ENCODE data around the gene SMIM24. TPM values are rescaled to one million over a fixed set of nuclear protein-coding genes. Genes with fewer than 3 reads are reported as not detected.
"Not testable (repeated sequence)": the region's sequence is repeated elsewhere in the genome, so short reads cannot be mapped to it uniquely, and the experiment has no call there.

The SMIM24 gene
- total RNA-seq, result under 1 TPM in 1 of 2 donors, not detected in 1; 0.15 TPM
- polyA plus RNA-seq, result under 1 TPM; 0.10 to 0.22 TPM
- long read RNA-seq, donor 1, result 0 reads
- long read RNA-seq, donor 2, result 0 reads
- long read RNA-seq, donor 3, partial matches to known transcripts, result 0 of 2 reads
- long read RNA-seq, donor 3, other reads (novel, unspliced or antisense), result 0 of 2 reads
- long read RNA-seq, donor 4, result 0 reads
- long read RNA-seq, donor 5, partial matches to known transcripts, result 0 of 3 reads
- long read RNA-seq, donor 5, other reads (novel, unspliced or antisense), result 0 of 3 reads

DNA sequence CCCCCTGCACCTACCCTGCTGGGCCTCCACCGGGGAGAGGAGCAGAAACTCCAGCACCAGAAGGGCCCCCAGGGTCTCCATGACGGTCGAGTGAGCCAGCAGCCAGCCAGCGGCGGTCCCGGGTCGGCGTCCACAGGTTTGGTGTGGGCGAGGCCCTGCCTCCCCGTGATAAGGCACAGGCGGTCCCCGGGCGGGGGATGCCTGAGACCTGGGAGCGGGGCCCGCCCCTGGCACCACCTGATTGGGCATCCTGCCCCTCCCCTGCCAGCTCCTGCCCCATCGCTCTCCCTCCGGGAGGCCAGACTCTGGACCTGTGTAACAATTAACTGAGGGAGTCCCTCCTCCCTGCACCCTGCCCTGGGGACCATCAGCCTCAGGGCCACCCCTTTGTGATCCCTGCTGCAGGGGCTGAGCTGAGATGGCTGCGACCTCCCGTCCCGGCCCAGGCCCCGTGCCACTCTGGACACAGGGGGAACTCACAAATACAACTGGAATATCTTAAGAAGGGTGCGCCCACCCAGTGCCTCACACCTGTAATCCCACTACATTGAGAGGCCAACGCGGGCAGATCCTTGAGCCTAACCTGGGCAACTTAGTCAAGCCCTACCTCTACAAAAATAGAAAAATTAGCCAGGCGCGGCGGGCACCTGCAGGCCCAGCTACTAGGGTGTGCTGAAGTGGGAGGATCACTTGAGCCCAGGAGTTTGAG, at the start of gene SMIM24:
Gene SMIM24 (minus strand): TSS at position 143 of the 709 bp plus-strand sequence. CDS start 62 bp downstream, at position 81.
- no peaks in the 10 kb centered on the region for H3K36me3 ChIP-seq (ENCODE audit: control insufficient read depth in 4 of 4, insufficient read depth in 4 of 4, low read length in 4 of 4)
- peaks cover 0 to 3% (median 0%) of the 10 kb centered on the region in 5 donors for H3K4me1 ChIP-seq (ENCODE audit: control insufficient read depth in 5 of 5, insufficient read depth in 5 of 5, low read length in 5 of 5)
- no peak for ATAC-seq (ENCODE audit: insufficient read depth, low FRiP score)
- peaks cover 0 to 17% (median 13%) of the 10 kb centered on the region in 3 donors for H3K27me3 ChIP-seq (ENCODE audit: control insufficient read depth in 3 of 3, insufficient read depth in 3 of 3, low read length in 2 of 3)
- no peak within 1 kb of the TSS for H3K4me3 ChIP-seq
- no peak within 1 kb of the TSS for H3K9ac ChIP-seq (ENCODE audit: insufficient read depth in 1 of 2, low read length in 2 of 2)
- TF ChIP-seq, protein P1, sequence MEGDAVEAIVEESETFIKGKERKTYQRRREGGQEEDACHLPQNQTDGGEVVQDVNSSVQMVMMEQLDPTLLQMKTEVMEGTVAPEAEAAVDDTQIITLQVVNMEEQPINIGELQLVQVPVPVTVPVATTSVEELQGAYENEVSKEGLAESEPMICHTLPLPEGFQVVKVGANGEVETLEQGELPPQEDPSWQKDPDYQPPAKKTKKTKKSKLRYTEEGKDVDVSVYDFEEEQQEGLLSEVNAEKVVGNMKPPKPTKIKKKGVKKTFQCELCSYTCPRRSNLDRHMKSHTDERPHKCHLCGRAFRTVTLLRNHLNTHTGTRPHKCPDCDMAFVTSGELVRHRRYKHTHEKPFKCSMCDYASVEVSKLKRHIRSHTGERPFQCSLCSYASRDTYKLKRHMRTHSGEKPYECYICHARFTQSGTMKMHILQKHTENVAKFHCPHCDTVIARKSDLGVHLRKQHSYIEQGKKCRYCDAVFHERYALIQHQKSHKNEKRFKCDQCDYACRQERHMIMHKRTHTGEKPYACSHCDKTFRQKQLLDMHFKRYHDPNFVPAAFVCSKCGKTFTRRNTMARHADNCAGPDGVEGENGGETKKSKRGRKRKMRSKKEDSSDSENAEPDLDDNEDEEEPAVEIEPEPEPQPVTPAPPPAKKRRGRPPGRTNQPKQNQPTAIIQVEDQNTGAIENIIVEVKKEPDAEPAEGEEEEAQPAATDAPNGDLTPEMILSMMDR (IDR thresholded peaks at IDR 0.05; ENCODE audit: control extremely low read depth, extremely low read depth), result no peak
- DNase-seq, result no peak
- no peak within 1 kb of the TSS for H3K27ac ChIP-seq (ENCODE audit: low read depth in 1 of 2, low read length in 1 of 2)
- no peaks in the 10 kb centered on the region for H3K9me3 ChIP-seq (ENCODE audit: control insufficient read depth in 4 of 4, insufficient read depth in 3 of 4, low read length in 3 of 4)
- WGBS, 2 donors, result 45 to 65% methylated on average over 24 to 27 of the region's 27 CpGs

DNA sequence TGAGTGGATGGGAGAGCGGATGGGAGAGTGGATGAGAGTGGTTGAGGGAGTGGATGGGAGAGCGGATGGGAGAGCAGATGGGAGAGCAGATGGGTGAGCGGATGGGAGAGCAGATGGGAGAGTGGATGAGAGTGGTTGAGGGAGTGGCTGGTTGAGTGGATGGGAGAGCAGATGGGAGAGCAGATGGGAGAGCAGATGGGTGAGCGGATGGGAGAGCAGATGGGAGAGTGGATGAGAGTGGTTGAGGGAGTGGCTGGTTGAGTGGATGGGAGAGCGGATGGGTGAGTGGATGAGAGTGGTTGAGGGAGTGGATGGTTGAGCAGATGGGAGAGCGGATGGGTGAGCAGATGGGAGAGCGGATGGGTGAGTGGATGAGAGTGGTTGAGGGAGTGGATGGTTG, 49.0 kb upstream of the SMIM24 start:
- H3K27ac ChIP-seq (ENCODE audit: low read depth in 1 of 2, low read length in 1 of 2); H3K4me1 ChIP-seq (ENCODE audit: control insufficient read depth in 5 of 5, insufficient read depth in 5 of 5, low read length in 5 of 5); H3K4me3 ChIP-seq; DNase-seq; ATAC-seq (ENCODE audit: insufficient read depth, low FRiP score); H3K9ac ChIP-seq (ENCODE audit: insufficient read depth in 1 of 2, low read length in 2 of 2); H3K27me3 ChIP-seq (ENCODE audit: control insufficient read depth in 3 of 3, insufficient read depth in 3 of 3, low read length in 2 of 3); H3K9me3 ChIP-seq (ENCODE audit: control insufficient read depth in 4 of 4, insufficient read depth in 3 of 4, low read length in 3 of 4): not testable (repeated sequence)
- WGBS, 2 donors, result 98 to 99% methylated on average over 7 of the region's 7 CpGs
- H3K36me3 ChIP-seq (ENCODE audit: control insufficient read depth in 4 of 4, insufficient read depth in 4 of 4, low read length in 4 of 4), result peaks cover 7 to 73% (median 35%) of the 10 kb centered on the region in 4 donors

DNA sequence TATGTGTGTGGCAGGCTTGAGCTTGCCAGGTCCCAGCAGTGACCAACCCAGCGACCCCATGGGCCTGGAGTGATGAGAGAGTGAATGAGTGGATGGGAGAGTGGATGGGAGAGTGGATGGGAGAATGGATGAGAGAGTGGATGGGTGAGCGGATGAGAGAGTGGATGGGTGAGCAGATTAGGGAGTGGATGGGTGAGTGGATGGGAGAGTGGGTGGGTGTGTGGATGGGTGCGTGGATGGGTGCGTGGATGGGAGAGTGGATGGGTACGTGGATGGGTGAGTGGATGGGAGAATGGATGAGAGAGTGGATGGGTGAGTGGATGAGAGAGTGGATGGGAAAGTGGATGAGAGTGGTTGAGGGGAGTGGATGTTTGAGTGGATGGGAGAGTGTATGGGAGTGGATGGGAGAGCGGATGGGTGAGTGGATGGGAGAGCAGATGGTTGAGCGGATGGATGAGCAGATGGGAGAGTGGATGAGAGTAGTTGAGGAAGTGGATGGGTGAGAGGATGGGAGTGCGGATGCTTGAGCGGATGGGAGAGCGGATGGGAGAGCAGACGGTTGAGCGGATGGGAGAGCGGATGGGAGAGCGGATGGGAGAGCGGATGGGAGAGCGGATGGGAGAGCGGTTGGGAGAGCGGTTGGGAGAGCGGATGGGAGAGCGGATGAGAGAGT, 48.4 kb upstream of the SMIM24 start:
- TF ChIP-seq, protein P1 (IDR thresholded peaks at IDR 0.05; ENCODE audit: control extremely low read depth, extremely low read depth), result no peak
- Histone ChIP-seq H3K4me3 (no peak overlapping the region), H3K9ac (ENCODE audit: insufficient read depth in 1 of 2, low read length in 2 of 2) (no peak overlapping the region), H3K27me3 (ENCODE audit: control insufficient read depth in 3 of 3, insufficient read depth in 3 of 3, low read length in 2 of 3) (no peaks in the 10 kb centered on the region), H3K9me3 (ENCODE audit: control insufficient read depth in 4 of 4, insufficient read depth in 3 of 4, low read length in 3 of 4) (no peaks in the 10 kb centered on the region), H3K4me1 (ENCODE audit: control insufficient read depth in 5 of 5, insufficient read depth in 5 of 5, low read length in 5 of 5) (no peaks in the 10 kb centered on the region), H3K36me3 (ENCODE audit: control insufficient read depth in 4 of 4, insufficient read depth in 4 of 4, low read length in 4 of 4) (peaks cover 7 to 75% (median 37%) of the 10 kb centered on the region in 4 donors), H3K27ac (ENCODE audit: low read depth in 1 of 2, low read length in 1 of 2) (no peak overlapping the region)
- DNase-seq, result no peak
- no peak for ATAC-seq (ENCODE audit: insufficient read depth, low FRiP score)
- 94 to 100% methylated on average over 20 of the region's 20 CpGs for WGBS, 2 donors

DNA sequence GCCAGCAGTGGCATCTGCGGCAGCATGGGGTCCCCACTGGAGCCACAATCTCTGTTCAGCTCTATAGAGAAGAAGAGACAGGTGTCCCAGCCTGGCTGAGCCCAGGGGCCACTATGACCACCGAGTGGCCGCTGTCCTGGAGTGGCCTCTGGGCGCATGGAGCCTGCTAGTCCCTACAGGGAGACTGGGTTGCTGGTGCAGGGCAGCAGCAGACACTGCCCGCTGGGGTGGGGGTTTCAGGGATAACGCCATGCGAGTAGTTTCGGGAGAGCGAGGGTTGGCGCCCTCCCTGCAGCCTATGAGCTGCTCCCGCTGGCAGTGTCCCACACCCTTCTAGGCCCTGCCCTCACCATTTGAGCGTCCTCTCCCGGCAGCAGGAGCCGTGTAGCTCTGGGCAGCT, 47.8 kb upstream of the SMIM24 start:
- Histone ChIP-seq H3K4me1 (ENCODE audit: control insufficient read depth in 5 of 5, insufficient read depth in 5 of 5, low read length in 5 of 5) (no peaks in the 10 kb centered on the region), H3K9me3 (ENCODE audit: control insufficient read depth in 4 of 4, insufficient read depth in 3 of 4, low read length in 3 of 4) (no peaks in the 10 kb centered on the region), H3K4me3 (no peak overlapping the region), H3K27me3 (ENCODE audit: control insufficient read depth in 3 of 3, insufficient read depth in 3 of 3, low read length in 2 of 3) (no peaks in the 10 kb centered on the region), H3K27ac (ENCODE audit: low read depth in 1 of 2, low read length in 1 of 2) (no peak overlapping the region), H3K9ac (ENCODE audit: insufficient read depth in 1 of 2, low read length in 2 of 2) (no peak overlapping the region), H3K36me3 (ENCODE audit: control insufficient read depth in 4 of 4, insufficient read depth in 4 of 4, low read length in 4 of 4) (peaks cover 7 to 74% (median 36%) of the 10 kb centered on the region in 4 donors)
- ATAC-seq (ENCODE audit: insufficient read depth, low FRiP score) (no peak), DNase-seq (no peak)
- TF ChIP-seq, protein P1 (IDR thresholded peaks at IDR 0.05; ENCODE audit: control extremely low read depth, extremely low read depth), result no peak
- 97 to 99% methylated on average over 13 to 14 of the region's 14 CpGs for WGBS, 2 donors

Measured in lung (tissue), 16 donors.